Prostate gland (tissue), 2 donors: Measurements from ENCODE around the gene TAS2R60. TPM values are rescaled to one million over a fixed set of nuclear protein-coding genes. Genes with fewer than 3 reads are reported as not detected.
"Not testable (repeated sequence)": the region's sequence is repeated elsewhere in the genome, so short reads cannot be mapped to it uniquely, and the experiment has no call there.

ENCODE experiments used
- DNase-seq: peaks from one replicate; pipeline ENCODE4 v3.0.0-alpha.2; 2019; ENCODE audit warnings: low spot score
- H3K27ac ChIP-seq, 2 donors: fragments of 200-600 bp; sonication (generic); 2 replicates each; pipeline ENCODE4 v1.5.1; 2017 to 2019
- H3K27me3 ChIP-seq: fragments of 200-600 bp; sonication (generic); replicated peaks from 2 replicates; pipeline ENCODE4 v1.5.1; 2019; ENCODE audit not compliant: insufficient read depth
- H3K36me3 ChIP-seq, 2 donors: fragments of 200-600 bp; sonication (generic); 1 replicate in 1 of 2; 2 replicates in 1 of 2; pipeline versions ENCODE4 v1.5.1 to v1.8.1; 2017 to 2019
- H3K4me1 ChIP-seq: fragments of 200-600 bp; sonication (generic); replicated peaks from 2 replicates; pipeline ENCODE4 v1.5.1; 2019
- H3K4me3 ChIP-seq, 2 donors: fragments of 200-600 bp; sonication (generic); 2 replicates each; pipeline ENCODE4 v1.5.1; 2017 to 2019
- H3K9me3 ChIP-seq: fragments of 200-600 bp; sonication (generic); 2 replicates; pipeline ENCODE4 v1.5.1; 2017
- CTCF ChIP-seq, 4 experiments: fragments of 200-600 bp in 2 of 4; fragments of 450-650 bp in 2 of 4; sonication (generic) in 2 of 4; IDR thresholded peaks; 1 replicate in 3 of 4; 2 replicates in 1 of 4; pipeline ENCODE4 v1.5.1; 2016 to 2019; ENCODE audit warnings: antibody characterized with exemption in 4 of 4, mild to moderate bottlenecking in 2 of 4, moderate library complexity in 2 of 4
- POLR2A ChIP-seq: fragments of 450-650 bp; IDR thresholded peaks from one replicate; pipeline ENCODE4 v1.6.1; 2016; ENCODE audit warnings: antibody characterized with exemption, mild to moderate bottlenecking
- POLR2AphosphoS5 ChIP-seq: sonication (generic); formaldehyde crosslinking; IDR thresholded peaks from one replicate; pipeline ENCODE4 v1.6.1; 2017; ENCODE audit warnings: antibody characterized with exemption
- WGBS: methylation state at CpG from one replicate; pipeline ENCODE4 v1.1.5; 2018; 5-methylcytosine and 5-hydroxymethylcytosine counted together
- intact Hi-C: fragments of 100-400 bp; cut with DNase I; formaldehyde crosslinking; loops from one replicate; pipeline ENCODE4 v1.14.2; 2022
- total RNA-seq, 2 donors: library from RNA; depleted of rRNA; stranded (reverse); fragments of >200 nt; gene quantifications; one replicate each; pipeline ENCODE4 v1.1.0, GENCODE V29; 2016

TAS2R60 gene
- total RNA-seq, 2 donors from 2014 or later = not detected

DNA sequence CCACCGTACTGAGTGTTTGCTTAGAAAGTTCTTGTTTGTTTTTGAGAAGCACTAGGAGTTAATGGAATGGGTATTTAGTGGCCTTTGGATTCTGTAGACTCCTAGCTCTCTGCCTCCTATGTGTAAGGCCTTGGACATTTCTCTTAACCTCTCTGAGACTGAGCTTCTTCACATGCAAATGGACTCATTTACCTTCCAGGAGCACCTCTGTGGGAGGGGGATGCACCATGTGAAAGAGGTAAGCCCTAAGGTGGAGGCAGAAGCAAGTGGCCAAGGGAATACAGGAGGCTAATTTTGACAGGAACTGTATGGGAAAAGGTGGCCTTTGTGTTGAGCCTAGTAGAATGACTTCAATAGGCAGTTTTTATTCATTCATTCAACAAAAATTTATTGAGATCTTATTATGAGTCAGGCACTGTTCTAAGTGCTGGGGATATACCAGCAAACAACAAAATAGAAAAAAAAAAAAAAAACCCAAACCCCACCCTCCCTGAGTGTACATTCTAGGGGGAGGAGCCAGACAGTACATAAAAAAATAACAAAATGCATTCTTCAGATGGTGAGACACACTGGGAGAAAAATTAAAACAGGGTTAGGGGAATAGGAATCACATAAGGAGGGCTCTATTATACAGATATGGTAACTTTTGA lies 25.4 kb upstream of the TAS2R60 start:
- H3K9me3 ChIP-seq = no peaks in the 10 kb centered on the region
- H3K27me3 ChIP-seq = no peaks in the 10 kb centered on the region
- no peak for DNase-seq
- no peaks in the 10 kb centered on the region for H3K36me3 ChIP-seq
- H3K27ac ChIP-seq = no peak overlapping the region
- no peaks in the 10 kb centered on the region for H3K4me1 ChIP-seq
- WGBS = 29% methylated on average over 1 of the region's 1 CpG
- no peak overlapping the region for H3K4me3 ChIP-seq
- TF ChIP-seq CTCF (IDR thresholded peaks at IDR 0.05) (no peak), POLR2A (no peak), POLR2AphosphoS5 (no peak)
- intact Hi-C loops = loop anchor here (5.0 kb wide), 3 partner anchors 41 to 176 kb away; no protein-coding TSS in a partner anchor

GRCh38 chr7:143418681-143419458 lies 24.4 kb upstream of the TAS2R60 start:
- no peak for DNase-seq
- H3K36me3 ChIP-seq = no peaks in the 10 kb centered on the region
- TF ChIP-seq POLR2A (no peak), POLR2AphosphoS5 (no peak), CTCF (IDR thresholded peaks at IDR 0.05) (no peak)
- no peak overlapping the region for H3K4me3 ChIP-seq
- 79% methylated on average over 11 of the region's 11 CpGs for WGBS
- no peak overlapping the region for H3K27ac ChIP-seq
- no peaks in the 10 kb centered on the region for H3K9me3 ChIP-seq
- no peaks in the 10 kb centered on the region for H3K27me3 ChIP-seq
- intact Hi-C loops = loop anchor here (5.0 kb wide), 3 partner anchors 42 to 177 kb away; no protein-coding TSS in a partner anchor
- no peaks in the 10 kb centered on the region for H3K4me1 ChIP-seq

- 16% methylated on average over 4 of the region's 4 CpGs for WGBS
- Histone ChIP-seq H3K27ac (peak overlapping the region in 1 of 2 donors; percentile 38), H3K9me3 (no peaks in the 10 kb centered on the region), H3K27me3 (no peaks in the 10 kb centered on the region), H3K4me1 (no peaks in the 10 kb centered on the region), H3K4me3 (no peak overlapping the region), H3K36me3 (no peaks in the 10 kb centered on the region)
- intact Hi-C loops = loop anchor here (5.0 kb wide), 3 partner anchors 43 to 178 kb away; no protein-coding TSS in a partner anchor
- DNase-seq = peak; percentile 91
- TF ChIP-seq POLR2AphosphoS5 (peak; percentile 84), POLR2A (no peak)
Measured at GRCh38 chr7:143419880-143420279, 23.4 kb upstream of the TAS2R60 start.

GRCh38 chr7:143420624-143421023 lies 22.6 kb upstream of the TAS2R60 start:
- H3K27me3 ChIP-seq, H3K4me1 ChIP-seq, H3K4me3 ChIP-seq, H3K9me3 ChIP-seq, DNase-seq, intact Hi-C loops, H3K36me3 ChIP-seq: not testable (repeated sequence)
- H3K27ac ChIP-seq = peak overlapping the region in 1 of 2 donors; percentile 38
- WGBS = 41% methylated on average over 3 of the region's 3 CpGs

- Histone ChIP-seq H3K4me1 (no peaks in the 10 kb centered on the region), H3K27me3 (no peaks in the 10 kb centered on the region), H3K4me3 (no peak overlapping the region), H3K36me3 (no peaks in the 10 kb centered on the region), H3K9me3 (no peaks in the 10 kb centered on the region), H3K27ac (no peak overlapping the region)
- intact Hi-C loops = no loop called here
- DNase-seq = no peak
- no peak for TF ChIP-seq POLR2AphosphoS5
- TF ChIP-seq CTCF (IDR thresholded peaks at IDR 0.05) = no peak
- TF ChIP-seq POLR2A = no peak
- 96% methylated on average over 3 of the region's 3 CpGs for WGBS
Measured at GRCh38 chr7:143422033-143422432, 21.2 kb upstream of the TAS2R60 start.

DNA sequence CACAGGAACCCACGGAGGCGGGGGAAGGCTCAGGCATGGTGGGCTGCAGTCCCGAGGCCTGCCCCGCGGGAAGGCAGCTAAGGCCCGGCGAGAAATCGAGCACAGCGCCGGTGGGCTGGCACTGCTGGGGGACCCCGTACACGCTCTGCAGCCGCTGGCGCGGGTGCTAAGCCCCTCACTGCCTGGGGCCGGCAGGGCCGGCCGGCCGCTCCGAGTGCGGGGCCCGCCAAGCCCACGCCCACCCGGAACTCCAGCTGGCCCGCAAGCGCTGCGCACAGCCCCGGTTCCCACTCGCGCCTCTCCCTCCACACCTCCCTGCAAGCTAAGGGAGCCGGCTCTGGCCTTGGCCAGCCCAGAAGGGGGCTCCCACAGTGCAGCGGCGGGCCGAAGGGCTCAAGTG lies 18.8 kb upstream of the TAS2R60 start:
- H3K27me3 ChIP-seq, H3K9me3 ChIP-seq, H3K36me3 ChIP-seq, DNase-seq, intact Hi-C loops, H3K4me3 ChIP-seq, H3K27ac ChIP-seq, H3K4me1 ChIP-seq: not testable (repeated sequence)
- 96% methylated on average over 32 of the region's 34 CpGs for WGBS
